Gastroesophageal sphincter (tissue), 4 donors: ENCODE results near the gene RNF224. TPM values are rescaled to one million over a fixed set of nuclear protein-coding genes. Genes with fewer than 3 reads are reported as not detected.

Experiments used
- ATAC-seq: fragments of 150-250 bp; one replicate; pipeline ENCODE4 v1.9.1; 2016; ENCODE audit warnings: mild to moderate bottlenecking, moderate library complexity
- H3K27ac ChIP-seq, 4 donors: fragments of 200-600 bp; sonication (generic) in 3 of 4; 1 replicate in 3 of 4; 2 replicates in 1 of 4; pipeline ENCODE4 v1.5.1; 2016 to 2019
- H3K27me3 ChIP-seq: fragments of 200-600 bp; sonication (generic); one replicate; pipeline ENCODE4 v1.5.1; 2019
- H3K36me3 ChIP-seq, 2 donors: fragments of 200-600 bp; sonication (generic); one replicate each; pipeline ENCODE4 v1.5.1; 2019; ENCODE audit warnings: control low read depth in 1 of 2
- H3K4me1 ChIP-seq, 3 donors: fragments of 200-600 bp; sonication (generic); 1 replicate in 2 of 3; 2 replicates in 1 of 3; pipeline ENCODE4 v1.5.1; 2016 to 2019; ENCODE audit warnings: control low read depth in 2 of 3
- H3K4me3 ChIP-seq, 2 donors: fragments of 200-600 bp; sonication (generic); one replicate each; pipeline ENCODE4 v1.5.1; 2019; ENCODE audit warnings: mild to moderate bottlenecking in 1 of 2, moderate library complexity in 1 of 2
- H3K9me3 ChIP-seq, 3 donors: fragments of 200-600 bp; sonication (generic); one replicate each; pipeline ENCODE4 v1.5.1; 2017 to 2019; ENCODE audit warnings: control low read depth in 2 of 3
- EP300 ChIP-seq: sonication (generic); formaldehyde crosslinking; IDR thresholded peaks from one replicate; pipeline ENCODE4 v1.6.1; 2017; ENCODE audit warnings: antibody characterized with exemption, mild to moderate bottlenecking
- POLR2A ChIP-seq, 2 donors: fragments of 450-650 bp; IDR thresholded peaks; one replicate each; pipeline ENCODE4 v1.6.1; 2017; ENCODE audit warnings: antibody characterized with exemption in 2 of 2, mild to moderate bottlenecking in 2 of 2, moderate library complexity in 1 of 2
- POLR2AphosphoS5 ChIP-seq: sonication (generic); formaldehyde crosslinking; IDR thresholded peaks from one replicate; pipeline ENCODE4 v1.6.1; 2017; ENCODE audit warnings: antibody characterized with exemption
- WGBS, 2 donors: methylation state at CpG; one replicate each; pipeline ENCODE4 v1.1.5; 2018; ENCODE audit warnings: low coverage in 1 of 2; 5-methylcytosine and 5-hydroxymethylcytosine counted together
- total RNA-seq, 4 donors: library from RNA; depleted of rRNA; stranded (reverse); fragments of >200 nt; gene quantifications; one replicate each; pipeline ENCODE4 v1.1.0, GENCODE V29; 2016
- TF ChIP-seq, protein P1 (sequence below), 4 experiments: fragments of 200-600 bp in 2 of 4; fragments of 450-650 bp in 2 of 4; sonication (generic) in 1 of 4; IDR thresholded peaks; one replicate each; pipeline ENCODE4 v1.5.1; 2017 to 2019; ENCODE audit warnings: antibody characterized with exemption in 4 of 4, mild to moderate bottlenecking in 2 of 4, moderate library complexity in 2 of 4

RNF224 gene
- total RNA-seq, 4 donors from 2014 or later = 0.57 TPM; not detected in 3

DNA sequence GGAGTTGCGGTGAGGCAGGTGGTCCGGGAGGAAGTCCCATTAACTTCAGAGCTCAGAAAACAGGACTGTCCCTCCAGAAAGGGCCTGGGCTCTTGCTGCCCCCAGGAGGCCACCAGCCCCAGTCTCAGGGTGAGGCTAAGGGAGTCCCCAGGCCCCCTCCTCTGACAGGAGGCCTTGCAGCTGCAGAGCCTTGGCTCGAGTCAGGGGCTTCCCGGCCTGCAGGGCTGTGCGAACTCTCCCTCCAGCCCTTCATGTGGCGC lies 20.5 kb downstream of the RNF224 start:
- WGBS, 2 donors = no CpG with 5 or more reads among the region's 6 CpGs
- Histone ChIP-seq H3K36me3 (peaks cover 0 to 13% of the 10 kb centered on the region in 2 donors), H3K27ac (no peak overlapping the region), H3K9me3 (no peaks in the 10 kb centered on the region), H3K4me3 (no peak overlapping the region), H3K4me1 (peaks cover 0 to 23% (median 9%) of the 10 kb centered on the region in 3 donors), H3K27me3 (peaks cover 9% of the 10 kb centered on the region)
- no peak for TF ChIP-seq POLR2AphosphoS5
- TF ChIP-seq, protein P1, sequence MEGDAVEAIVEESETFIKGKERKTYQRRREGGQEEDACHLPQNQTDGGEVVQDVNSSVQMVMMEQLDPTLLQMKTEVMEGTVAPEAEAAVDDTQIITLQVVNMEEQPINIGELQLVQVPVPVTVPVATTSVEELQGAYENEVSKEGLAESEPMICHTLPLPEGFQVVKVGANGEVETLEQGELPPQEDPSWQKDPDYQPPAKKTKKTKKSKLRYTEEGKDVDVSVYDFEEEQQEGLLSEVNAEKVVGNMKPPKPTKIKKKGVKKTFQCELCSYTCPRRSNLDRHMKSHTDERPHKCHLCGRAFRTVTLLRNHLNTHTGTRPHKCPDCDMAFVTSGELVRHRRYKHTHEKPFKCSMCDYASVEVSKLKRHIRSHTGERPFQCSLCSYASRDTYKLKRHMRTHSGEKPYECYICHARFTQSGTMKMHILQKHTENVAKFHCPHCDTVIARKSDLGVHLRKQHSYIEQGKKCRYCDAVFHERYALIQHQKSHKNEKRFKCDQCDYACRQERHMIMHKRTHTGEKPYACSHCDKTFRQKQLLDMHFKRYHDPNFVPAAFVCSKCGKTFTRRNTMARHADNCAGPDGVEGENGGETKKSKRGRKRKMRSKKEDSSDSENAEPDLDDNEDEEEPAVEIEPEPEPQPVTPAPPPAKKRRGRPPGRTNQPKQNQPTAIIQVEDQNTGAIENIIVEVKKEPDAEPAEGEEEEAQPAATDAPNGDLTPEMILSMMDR (IDR thresholded peaks at IDR 0.05) = no peak
- no peak for TF ChIP-seq POLR2A (IDR thresholded peaks at IDR 0.05)
- TF ChIP-seq EP300 = no peak
- ATAC-seq = no peak

DNA sequence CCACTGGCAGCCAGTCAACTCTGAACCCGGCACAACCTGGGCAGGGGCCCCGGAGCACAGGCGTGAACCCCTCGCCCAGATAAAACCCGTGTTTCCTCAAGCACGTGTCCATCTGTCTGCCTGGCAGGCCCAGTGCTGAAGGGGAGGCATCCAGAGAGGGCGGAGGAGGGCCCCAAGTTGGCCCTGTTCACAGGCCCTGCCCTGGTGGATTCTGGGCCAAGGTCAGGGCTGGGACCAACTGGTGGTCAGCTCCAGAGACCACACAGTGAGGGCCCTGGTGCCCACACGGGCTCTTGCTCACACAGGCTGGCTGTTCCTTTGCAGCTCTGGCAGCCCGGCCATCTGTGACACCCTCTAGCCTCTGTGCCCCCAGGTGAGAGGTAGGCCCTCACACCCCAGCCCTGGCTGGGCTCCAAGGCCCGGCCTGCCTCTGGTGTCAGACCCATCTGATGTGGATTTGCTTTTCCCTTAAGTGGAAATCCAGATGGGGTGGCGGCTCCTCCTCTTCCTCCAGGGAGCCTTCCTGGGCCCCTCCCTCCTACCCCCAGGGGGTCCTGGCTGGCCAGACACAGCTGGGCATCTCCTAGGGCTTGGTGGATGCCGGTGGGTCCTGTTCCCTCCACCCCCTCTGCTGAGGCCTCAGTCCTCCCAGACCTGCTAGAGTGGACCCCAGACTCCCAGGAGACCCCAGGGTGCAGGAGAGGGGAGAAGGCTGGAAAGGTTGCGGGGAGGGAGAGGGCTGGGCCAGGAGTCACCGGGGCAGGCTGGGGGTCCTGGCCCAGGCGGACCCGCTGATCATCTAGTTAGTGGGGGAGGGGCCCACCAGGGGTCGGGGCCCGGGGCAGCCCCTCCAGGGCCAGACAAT lies 23.3 kb downstream of the RNF224 start:
- Histone ChIP-seq H3K4me3 (no peak overlapping the region), H3K27ac (no peak overlapping the region), H3K9me3 (no peaks in the 10 kb centered on the region), H3K27me3 (peaks cover 9% of the 10 kb centered on the region), H3K36me3 (no peaks in the 10 kb centered on the region), H3K4me1 (peaks cover 0 to 14% (median 7%) of the 10 kb centered on the region in 3 donors)
- TF ChIP-seq EP300 (no peak), POLR2AphosphoS5 (no peak)
- TF ChIP-seq, protein P1 (IDR thresholded peaks at IDR 0.05) = no peak
- no peak for ATAC-seq
- WGBS, 2 donors = 30% methylated on average over 2 of the region's 18 CpGs; no CpG with 5 or more reads in 1 of the 2 donors

DNA sequence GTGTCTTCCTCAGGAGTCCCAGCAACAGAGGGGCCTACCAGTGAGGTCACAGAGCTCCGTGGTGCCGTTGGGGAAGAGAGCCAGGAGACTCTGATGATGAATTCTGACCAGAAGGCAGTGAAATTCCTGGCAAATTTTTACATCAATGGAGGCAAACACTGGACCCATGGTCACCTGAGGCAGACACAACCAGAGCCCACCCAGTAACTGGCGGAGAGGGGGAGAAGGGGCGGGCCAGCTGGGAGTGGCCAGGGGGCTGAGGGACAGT lies 23.8 kb downstream of the RNF224 start, which contains the start of gene STPG3:
Gene STPG3, plus strand, starts transcription at position 93 of the 268 bp plus-strand sequence. Its CDS starts 1 bp downstream, at position 94.
- H3K36me3 ChIP-seq = peaks cover 0 to 1% of the 10 kb centered on the region in 2 donors
- no peaks in the 10 kb centered on the region for H3K9me3 ChIP-seq
- no CpG with 5 or more reads among the region's 4 CpGs for WGBS, 2 donors
- TF ChIP-seq, protein P1 (IDR thresholded peaks at IDR 0.05) = no peak
- TF ChIP-seq POLR2A (IDR thresholded peaks at IDR 0.05) (no peak), EP300 (no peak), POLR2AphosphoS5 (no peak)
- H3K4me1 ChIP-seq = peaks cover 0 to 20% (median 11%) of the 10 kb centered on the region in 3 donors
- peaks cover 9% of the 10 kb centered on the region for H3K27me3 ChIP-seq
- ATAC-seq = no peak
- no peak within 1 kb of the TSS for H3K27ac ChIP-seq
- H3K4me3 ChIP-seq = no peak within 1 kb of the TSS

DNA sequence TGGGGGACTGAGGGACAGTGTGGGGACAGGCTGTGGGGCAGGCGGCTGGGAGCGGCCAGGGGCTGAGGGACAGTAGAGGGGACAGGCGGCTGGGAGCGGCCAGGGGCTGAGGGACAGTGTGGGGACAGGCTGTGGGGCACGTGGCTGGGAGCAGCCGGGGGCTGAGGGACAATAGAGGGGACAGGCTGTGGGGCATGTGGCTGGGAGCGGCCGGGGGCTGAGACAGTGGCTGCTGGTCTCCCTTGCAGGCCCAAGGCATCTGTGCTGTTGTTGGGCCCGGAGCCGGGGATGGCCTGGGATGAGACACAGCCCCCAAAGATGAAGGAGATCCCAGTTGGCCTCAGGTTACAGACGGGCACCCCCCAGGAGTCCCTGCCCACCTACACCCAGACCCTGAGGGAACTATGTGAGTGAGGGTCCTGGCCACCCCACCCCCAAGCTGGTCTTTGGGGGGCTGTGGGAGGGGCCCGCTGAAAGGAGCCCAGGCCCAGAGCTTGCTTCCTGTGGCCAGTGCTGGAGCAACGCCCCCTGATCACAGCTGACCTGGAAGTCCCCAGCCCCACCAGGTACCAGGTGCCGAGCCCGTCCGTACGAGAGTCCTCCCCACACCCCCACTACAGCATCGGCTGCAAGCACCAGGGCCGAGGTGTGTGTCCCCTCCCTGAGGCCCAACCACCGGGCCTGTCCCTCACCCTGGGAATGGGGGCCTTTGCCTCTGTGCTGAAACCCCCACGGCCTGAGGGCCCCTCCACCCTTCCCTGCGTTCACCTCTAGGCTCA lies 24.4 kb downstream of the RNF224 start:
- H3K36me3 ChIP-seq = peaks cover 0 to 7% of the 10 kb centered on the region in 2 donors
- H3K27me3 ChIP-seq = peaks cover 9% of the 10 kb centered on the region
- peaks cover 0 to 25% (median 16%) of the 10 kb centered on the region in 3 donors for H3K4me1 ChIP-seq
- 72 to 77% methylated on average over 7 of the region's 22 CpGs for WGBS, 2 donors
- H3K9me3 ChIP-seq = no peaks in the 10 kb centered on the region
- no peak overlapping the region for H3K4me3 ChIP-seq
- ATAC-seq = no peak
- H3K27ac ChIP-seq = no peak overlapping the region
- no peak for TF ChIP-seq POLR2A (IDR thresholded peaks at IDR 0.05)
- no peak for TF ChIP-seq EP300
- TF ChIP-seq, protein P1 (IDR thresholded peaks at IDR 0.05) = no peak
- TF ChIP-seq POLR2AphosphoS5 = no peak
